Body of pancreas (tissue), 4 donors: ENCODE data around the gene ACSL1.

Experiments used
- POLR2A ChIP-seq, 3 donors: fragments of 450-650 bp; IDR thresholded peaks; one replicate each; pipeline ENCODE4 v1.6.1; 2016; ENCODE audit warnings: antibody characterized with exemption in 3 of 3, mild to moderate bottlenecking in 2 of 3
- TF ChIP-seq, protein P1 (sequence below), 7 experiments: fragments of 450-650 bp in 4 of 7; fragments of 200-600 bp in 3 of 7; sonication (generic) in 3 of 7; IDR thresholded peaks; one replicate each; pipeline ENCODE4 v1.5.1; 2016 to 2019; ENCODE audit warnings: antibody characterized with exemption in 7 of 7

DNA sequence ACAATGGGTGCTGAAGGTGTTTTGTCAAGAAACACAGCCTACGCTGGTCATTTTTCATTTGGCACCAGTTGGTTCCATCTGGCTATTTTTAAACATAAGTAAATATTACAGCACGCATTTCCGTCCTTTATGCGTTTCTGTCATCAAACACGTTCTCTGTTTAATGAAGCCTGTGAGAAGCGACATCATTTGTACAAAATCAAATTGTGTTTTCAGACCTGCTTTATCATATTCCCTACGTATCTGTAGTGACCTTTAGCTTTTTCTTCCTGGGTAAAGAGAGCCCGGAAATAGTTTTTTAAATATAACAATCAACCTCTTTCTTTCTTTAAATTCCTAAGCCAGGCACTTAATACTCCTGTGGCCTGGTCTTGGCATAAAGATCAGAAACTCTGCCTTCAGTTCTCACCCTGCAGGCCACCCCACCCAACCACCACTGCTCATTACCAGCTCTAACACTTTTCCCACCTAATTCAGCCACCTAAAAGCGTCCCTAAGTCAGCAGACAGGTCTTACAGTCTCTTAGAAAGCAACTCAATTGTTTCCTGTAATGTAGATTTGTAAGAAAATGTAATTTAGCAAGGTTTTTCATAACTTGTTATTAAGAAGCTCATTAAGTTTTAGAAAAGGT lies 30.4 kb downstream of the ACSL1 start:
- TF ChIP-seq, protein P1, sequence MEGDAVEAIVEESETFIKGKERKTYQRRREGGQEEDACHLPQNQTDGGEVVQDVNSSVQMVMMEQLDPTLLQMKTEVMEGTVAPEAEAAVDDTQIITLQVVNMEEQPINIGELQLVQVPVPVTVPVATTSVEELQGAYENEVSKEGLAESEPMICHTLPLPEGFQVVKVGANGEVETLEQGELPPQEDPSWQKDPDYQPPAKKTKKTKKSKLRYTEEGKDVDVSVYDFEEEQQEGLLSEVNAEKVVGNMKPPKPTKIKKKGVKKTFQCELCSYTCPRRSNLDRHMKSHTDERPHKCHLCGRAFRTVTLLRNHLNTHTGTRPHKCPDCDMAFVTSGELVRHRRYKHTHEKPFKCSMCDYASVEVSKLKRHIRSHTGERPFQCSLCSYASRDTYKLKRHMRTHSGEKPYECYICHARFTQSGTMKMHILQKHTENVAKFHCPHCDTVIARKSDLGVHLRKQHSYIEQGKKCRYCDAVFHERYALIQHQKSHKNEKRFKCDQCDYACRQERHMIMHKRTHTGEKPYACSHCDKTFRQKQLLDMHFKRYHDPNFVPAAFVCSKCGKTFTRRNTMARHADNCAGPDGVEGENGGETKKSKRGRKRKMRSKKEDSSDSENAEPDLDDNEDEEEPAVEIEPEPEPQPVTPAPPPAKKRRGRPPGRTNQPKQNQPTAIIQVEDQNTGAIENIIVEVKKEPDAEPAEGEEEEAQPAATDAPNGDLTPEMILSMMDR (IDR thresholded peaks at IDR 0.05), result no peak
- TF ChIP-seq POLR2A (IDR thresholded peaks at IDR 0.05), result no peak
